GM23338 (cell line): Measurements from ENCODE around the gene OR51B2. TPM values are rescaled to one million over a fixed set of nuclear protein-coding genes. Genes with fewer than 3 reads are reported as not detected.

Experiments used
- ATAC-seq: fragments of 200-7000 bp; cut with Tn5 transposase; 3 replicates; pipeline ENCODE4 v1.9.1; 2020
- DNase-seq: peaks from one replicate; pipeline ENCODE4 v3.0.0-alpha.2; 2015; ENCODE audit warnings: low spot score
- H2AFZ ChIP-seq: fragments of 200-600 bp; sonication (generic); 2 replicates; pipeline ENCODE4 v1.8.0; 2016; ENCODE audit warnings: antibody characterized with exemption, mild to moderate bottlenecking, moderate library complexity
- H3F3A ChIP-seq: fragments of 200-600 bp; sonication (generic); replicated peaks from 2 replicates; pipeline ENCODE4 v1.8.0; 2017; ENCODE audit warnings: antibody characterized with exemption, mixed run types, low read depth
- H3K27ac ChIP-seq: fragments of 200-600 bp; sonication (generic); 2 replicates; pipeline ENCODE4 v1.6.1; 2016; ENCODE audit warnings: low read depth
- H3K27me3 ChIP-seq: fragments of 200-600 bp; sonication (generic); 2 replicates; pipeline ENCODE4 v1.8.0; 2016; ENCODE audit warnings: mild to moderate bottlenecking, mixed run types, moderate library complexity; ENCODE audit not compliant: insufficient read depth
- H3K36me3 ChIP-seq: fragments of 200-600 bp; sonication (generic); 2 replicates; pipeline ENCODE4 v1.8.0; 2016; ENCODE audit warnings: mild to moderate bottlenecking; ENCODE audit not compliant: insufficient read depth
- H3K4me1 ChIP-seq: fragments of 200-600 bp; sonication (generic); 2 replicates; pipeline ENCODE4 v1.8.0; 2016; ENCODE audit warnings: mild to moderate bottlenecking, moderate library complexity; ENCODE audit not compliant: insufficient read depth
- H3K4me2 ChIP-seq: fragments of 200-600 bp; sonication (generic); 2 replicates; pipeline ENCODE4 v1.7.1; 2017; ENCODE audit warnings: mixed run types
- H3K4me3 ChIP-seq: fragments of 200-600 bp; sonication (generic); 2 replicates; pipeline ENCODE4 v1.6.1; 2016; ENCODE audit warnings: mixed run types
- H3K79me2 ChIP-seq: fragments of 200-600 bp; sonication (generic); replicated peaks from 2 replicates; pipeline ENCODE4 v1.8.0; 2017; ENCODE audit warnings: mild to moderate bottlenecking; ENCODE audit not compliant: insufficient read depth
- H3K9me2 ChIP-seq: fragments of 200-600 bp; sonication (generic); 2 replicates; pipeline ENCODE4 v1.8.0; 2017; ENCODE audit not compliant: insufficient read depth
- H4K20me1 ChIP-seq: fragments of 200-600 bp; sonication (generic); replicated peaks from 2 replicates; pipeline ENCODE4 v1.8.0; 2017; ENCODE audit warnings: mild to moderate bottlenecking; ENCODE audit not compliant: insufficient read depth
- H3K27ac Mint-ChIP-seq: 2 replicates; pipeline ENCODE4 v1.8.0; 2020; ENCODE audit warnings: inconsistent platforms, mild to moderate bottlenecking, moderate library complexity, mixed read lengths
- H3K27me3 Mint-ChIP-seq: 3 replicates; pipeline ENCODE4 v1.8.0; 2022; ENCODE audit warnings: low read depth, mild to moderate bottlenecking, moderate library complexity, mixed read lengths, inconsistent platforms; ENCODE audit not compliant: insufficient read depth, poor library complexity
- H3K36me3 Mint-ChIP-seq: 3 replicates; pipeline ENCODE4 v1.8.0; 2021; ENCODE audit warnings: low read depth, mild to moderate bottlenecking, inconsistent platforms, moderate library complexity, mixed read lengths
- H3K4me1 Mint-ChIP-seq: 3 replicates; pipeline ENCODE4 v1.8.0; 2020; ENCODE audit warnings: mild to moderate bottlenecking, inconsistent platforms, mixed read lengths
- H3K4me3 Mint-ChIP-seq: 3 replicates; pipeline ENCODE4 v1.8.0; 2021; ENCODE audit warnings: moderate library complexity, mild to moderate bottlenecking, inconsistent platforms, mixed read lengths
- H3K9me3 Mint-ChIP-seq: 3 replicates; pipeline ENCODE4 v1.8.0; 2020; ENCODE audit warnings: moderate library complexity, mild to moderate bottlenecking, inconsistent platforms, mixed read lengths
- CREB1 ChIP-seq: fragments of 250-450 bp; sonication (Bioruptor Pico); IDR thresholded peaks from 2 replicates; pipeline ENCODE4 v1.5.0; 2020; ENCODE audit warnings: low read depth, mild to moderate bottlenecking, moderate library complexity
- CTCF ChIP-seq, 2 experiments: fragments of 200-600 bp in 1 of 2; sonication (generic) in 1 of 2; conservative IDR thresholded peaks; 2 replicates each; pipeline versions ENCODE4 v1.5.1 to v1.6.1; 2016 to 2017; ENCODE audit warnings: antibody characterized with exemption in 2 of 2, low read depth in 2 of 2, mild to moderate bottlenecking in 2 of 2, moderate library complexity in 1 of 2
- JUNB ChIP-seq: IDR thresholded peaks from one replicate; pipeline ENCODE4 v1.6.1; 2016; ENCODE audit warnings: antibody characterized with exemption; ENCODE audit not compliant: unreplicated experiment
- REST ChIP-seq: IDR thresholded peaks from one replicate; pipeline ENCODE4 v1.6.1; 2018; ENCODE audit warnings: antibody characterized with exemption; ENCODE audit not compliant: unreplicated experiment
- polyA plus RNA-seq: library from polyadenylated mRNA; unstranded; fragments of >200 nt; fragmentation: Nextera tagmentation; extraction: Ambion mirVana; gene quantifications from 2 replicates; pipeline ENCODE4 v1.2.1, GENCODE V29; 2016
- total RNA-seq: library from RNA; depleted of rRNA; stranded (reverse); fragments of >200 nt; shearing (Covaris generic); gene quantifications from 2 replicates; pipeline ENCODE4 v1.2.3, GENCODE V29; 2014

Gene OR51B2
- total and polyA plus RNA-seq, 2 experiments from 2014 or later = not detected

DNA sequence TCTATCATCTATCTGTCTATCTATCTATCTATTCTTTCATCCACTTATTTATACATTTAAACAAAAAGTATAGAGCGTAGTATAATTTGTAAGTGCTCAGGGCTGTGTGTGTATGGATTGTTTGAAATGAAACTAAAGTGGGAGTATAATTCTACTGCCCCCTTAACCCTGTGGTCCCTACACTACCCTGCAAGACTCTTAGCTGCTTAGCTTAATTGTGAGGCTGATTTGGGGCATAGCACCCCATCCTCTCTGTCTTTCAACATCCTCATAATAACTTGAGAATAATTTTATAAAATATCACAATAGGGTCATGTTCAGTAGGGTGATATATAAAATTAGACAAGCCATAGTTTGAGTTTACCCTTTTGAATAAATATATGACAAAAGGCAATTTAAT lies 34.0 kb downstream of the OR51B2 start:
- H3K36me3 Mint-ChIP-seq = no peaks in the 10 kb centered on the region; the same call in 2 of the 3 replicates

GRCh38 chr11:5289696-5290095 lies 34.4 kb downstream of the OR51B2 start:
- Mint-ChIP-seq H3K27ac (no peak overlapping the region), H3K9me3 (no peaks in the 10 kb centered on the region), H3K36me3 (no peaks in the 10 kb centered on the region; the same call in 2 of the 3 replicates), H3K4me1 (no peaks in the 10 kb centered on the region), H3K27me3 (no peaks in the 10 kb centered on the region), H3K4me3 (no peak overlapping the region)
- Histone ChIP-seq H3K27ac (no peak overlapping the region), H3K4me1 (no peaks in the 10 kb centered on the region), H3K36me3 (no peaks in the 10 kb centered on the region), H3K4me3 (no peak overlapping the region), H3K4me2 (no peak overlapping the region), H2AFZ (0 out of 2 replicates have a peak overlapping the region, but pooled peaks have one; percentile 18), H3K27me3 (no peaks in the 10 kb centered on the region), H3K9me2 (peaks cover 3% of the 10 kb centered on the region; the same call in 1 of the 2 replicates), H4K20me1 (no peaks in the 10 kb centered on the region), H3F3A (no peaks in the 10 kb centered on the region), H3K79me2 (no peaks in the 10 kb centered on the region)
- DNase-seq (no peak), ATAC-seq (no peak)
- TF ChIP-seq CREB1 (CRISPR knock-in tag) = no peak
- TF ChIP-seq JUNB = no peak

More for the DNA sequence above, 34.0 kb downstream of the OR51B2 start:
- H3K4me3 Mint-ChIP-seq = no peak overlapping the region
- H3K4me1 Mint-ChIP-seq = no peaks in the 10 kb centered on the region
- H3K9me3 Mint-ChIP-seq = no peaks in the 10 kb centered on the region
- H3K27me3 Mint-ChIP-seq = no peaks in the 10 kb centered on the region
- Histone ChIP-seq H3K36me3 (no peaks in the 10 kb centered on the region), H3K27ac (no peak overlapping the region), H3F3A (no peaks in the 10 kb centered on the region), H3K27me3 (no peaks in the 10 kb centered on the region), H4K20me1 (no peaks in the 10 kb centered on the region), H2AFZ (no peak overlapping the region), H3K4me2 (no peak overlapping the region), H3K9me2 (no peaks in the 10 kb centered on the region), H3K4me3 (no peak overlapping the region), H3K79me2 (no peaks in the 10 kb centered on the region), H3K4me1 (no peaks in the 10 kb centered on the region)
- no peak for ATAC-seq
- H3K27ac Mint-ChIP-seq = no peak overlapping the region
- TF ChIP-seq CTCF (conservative IDR thresholded peaks at IDR 0.05; ENCODE audit: low read depth in 2 of 2) (no peak), REST (no peak)
- no peak for DNase-seq
